Heart right ventricle (tissue), 16 donors: Measurements from ENCODE around the gene NCKIPSD. TPM values are rescaled to one million over a fixed set of nuclear protein-coding genes. Genes with fewer than 3 reads are reported as not detected.
A peak's percentile ranks its signal among the peaks of the same experiment; 100 is the strongest.

Source experiments
- ATAC-seq, 8 donors: fragments of 200-7000 bp; cut with Tn5 transposase; one replicate each; pipeline ENCODE4 v1.9.1; 2020; ENCODE audit warnings: mild to moderate bottlenecking in 8 of 8, moderate library complexity in 8 of 8, moderate number of reproducible peaks in 1 of 8
- DNase-seq, 2 donors: peaks; one replicate each; pipeline ENCODE4 v3.0.0-alpha.2; 2020
- H3K27ac ChIP-seq, 10 donors: fragments of 200-600 bp; sonication (generic) in 2 of 10; one replicate each; pipeline versions ENCODE4 v1.5.0 to v1.8.0; 2020 to 2022; ENCODE audit warnings: mild to moderate bottlenecking in 3 of 10
- H3K27me3 ChIP-seq, 7 donors: fragments of 200-600 bp; one replicate each; pipeline ENCODE4 v1.8.0; 2021 to 2022; ENCODE audit warnings: mild to moderate bottlenecking in 2 of 7
- H3K36me3 ChIP-seq, 9 donors: fragments of 200-600 bp; sonication (generic) in 1 of 9; one replicate each; pipeline versions ENCODE4 v1.5.0 to v1.8.0; 2020 to 2022; ENCODE audit warnings: mild to moderate bottlenecking in 2 of 9
- H3K4me1 ChIP-seq, 9 donors: fragments of 200-600 bp; sonication (generic) in 1 of 9; one replicate each; pipeline versions ENCODE4 v1.5.0 to v1.8.0; 2020 to 2022; ENCODE audit warnings: mild to moderate bottlenecking in 4 of 9
- H3K4me3 ChIP-seq, 10 donors: fragments of 200-600 bp; sonication (generic) in 2 of 10; one replicate each; pipeline versions ENCODE4 v1.5.0 to v1.8.0; 2020 to 2022; ENCODE audit warnings: mild to moderate bottlenecking in 7 of 10, moderate library complexity in 2 of 10
- H3K9me3 ChIP-seq, 11 donors: fragments of 200-600 bp in 10 of 11; sonication (generic) in 2 of 11; one replicate each; pipeline versions ENCODE4 v1.5.0 to v1.8.0; 2013 to 2022; ENCODE audit warnings: mild to moderate bottlenecking in 2 of 11, control low read depth in 1 of 11, moderate library complexity in 1 of 11
- WGBS, 2 donors: extraction: QIAGEN DNeasy Blood & Tissue Kit; methylation state at CpG; one replicate each; pipeline ENCODE4 v1.1.7; 2013; ENCODE audit warnings: inconsistent platforms in 1 of 2; 5-methylcytosine and 5-hydroxymethylcytosine counted together
- intact Hi-C, 10 donors: fragments of 100-400 bp; cut with DNase I; formaldehyde crosslinking; loops; one replicate each; pipeline versions ENCODE4 v1.11.1 to v1.14.2; 2022
- polyA plus RNA-seq, 2 donors: library from polyadenylated mRNA; stranded (reverse); fragments of 200-250 nt; gene quantifications; one replicate each; pipeline ENCODE4 v1.2.3, GENCODE V29; 2013
- total RNA-seq, 10 donors: library from RNA; stranded (reverse); fragmentation: NEBNext Ultra II Directional in 3 of 10; extraction: Animal tissue kit (Norgen Biotek cat#: 25700) in 3 of 10; gene quantifications; one replicate each; pipeline versions ENCODE4 v1.2.1 to v1.2.4, GENCODE V29; 2021 to 2023
- TF ChIP-seq, protein P1 (sequence below), 9 donors: fragments of 200-600 bp; sonication (generic) in 2 of 9; IDR thresholded peaks; one replicate each; pipeline versions ENCODE4 v1.5.0 to v1.8.0; 2021 to 2022; ENCODE audit warnings: antibody characterized with exemption in 9 of 9, mild to moderate bottlenecking in 5 of 9, moderate library complexity in 1 of 9
- donor health status: Arrhythmogenic right ventricular cardiomyopathy.
- donor health status: ischemic (EF 13 %, LVEDD 7.1; RV severe dilation, severe dysfunction).
- donor health status: healthy with polysubstance abuse.
- donor health status: DM: no; HTN: yes; CAD: no.
- donor health status: DM: no; HTN: no; CAD: no.
- donor health status: ischemic (EF 25% LVEDD 6.9; RV normal size, moderate dysfunction).
- donor health status: ischemic (EF 25% LVEDD 5.7; RV mildly dilated, moderate dysfunction).
- donor health status: healthy.
- donor health status: DM: yes; HTN: yes; CAD: no.
- donor health status: Ischemic cardiomyopathy.
- donor health status: ischemic (EF 35%, LVEDD 5.7; RV mildly dilated, moderate dysfunction).
- donor health status: nonischemic (EF 11% LVEDD 7.7; RV severe dilation, severe dysfunction).
- donor health status: DM: yes; HTN: yes; CAD: no.
- donor health status: PGD.
- donor health status: ischemic (EF 29% LVEDD 5.4; RV normal size, mild dysfunction).
- donor health status: nonischemic (EF 23%, LVEDD 6.1; RV moderate dilation, normal function).

Gene NCKIPSD
- total and polyA plus RNA-seq, 12 donors = 9.4 to 21.1 (median 14.6) TPM

GRCh38 chr3:48662753-48663488 lies 22.8 kb downstream of the NCKIPSD start, which contains the start of gene CELSR3:
TSS of gene CELSR3 (minus strand) at chr3:48662886. CDS start at chr3:48662634, 252 bp downstream.
- Histone ChIP-seq H3K4me1 (peaks cover 4 to 32% (median 23%) of the 10 kb centered on the region in 9 donors), H3K9me3 (no peaks in the 10 kb centered on the region), H3K27me3 (peaks cover 0 to 45% (median 14%) of the 10 kb centered on the region in 7 donors), H3K4me3 (peak within 1 kb of the TSS; percentile 28 to 70 (median 58)), H3K27ac (peak within 1 kb of the TSS in 8 of 10 donors; percentile 52 to 90 (median 79)), H3K36me3 (peaks cover 0 to 14% (median 0%) of the 10 kb centered on the region in 9 donors)
- peak in 7 of 8 donors; percentile 9 to 77 (median 66) for ATAC-seq
- TF ChIP-seq, protein P1, sequence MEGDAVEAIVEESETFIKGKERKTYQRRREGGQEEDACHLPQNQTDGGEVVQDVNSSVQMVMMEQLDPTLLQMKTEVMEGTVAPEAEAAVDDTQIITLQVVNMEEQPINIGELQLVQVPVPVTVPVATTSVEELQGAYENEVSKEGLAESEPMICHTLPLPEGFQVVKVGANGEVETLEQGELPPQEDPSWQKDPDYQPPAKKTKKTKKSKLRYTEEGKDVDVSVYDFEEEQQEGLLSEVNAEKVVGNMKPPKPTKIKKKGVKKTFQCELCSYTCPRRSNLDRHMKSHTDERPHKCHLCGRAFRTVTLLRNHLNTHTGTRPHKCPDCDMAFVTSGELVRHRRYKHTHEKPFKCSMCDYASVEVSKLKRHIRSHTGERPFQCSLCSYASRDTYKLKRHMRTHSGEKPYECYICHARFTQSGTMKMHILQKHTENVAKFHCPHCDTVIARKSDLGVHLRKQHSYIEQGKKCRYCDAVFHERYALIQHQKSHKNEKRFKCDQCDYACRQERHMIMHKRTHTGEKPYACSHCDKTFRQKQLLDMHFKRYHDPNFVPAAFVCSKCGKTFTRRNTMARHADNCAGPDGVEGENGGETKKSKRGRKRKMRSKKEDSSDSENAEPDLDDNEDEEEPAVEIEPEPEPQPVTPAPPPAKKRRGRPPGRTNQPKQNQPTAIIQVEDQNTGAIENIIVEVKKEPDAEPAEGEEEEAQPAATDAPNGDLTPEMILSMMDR (IDR thresholded peaks at IDR 0.05) = no peak
- peak; percentile 44 to 71 for DNase-seq
- intact Hi-C loops = no loop called here
- 0 to 1% methylated on average over 51 to 52 of the region's 52 CpGs for WGBS, 2 donors

- WGBS, 2 donors = 1 to 3% methylated on average over 23 to 46 of the region's 46 CpGs
- no peak for ATAC-seq
- no peak for DNase-seq
- H3K36me3 ChIP-seq = peaks cover 0 to 9% (median 0%) of the 10 kb centered on the region in 9 donors
- H3K27ac ChIP-seq = no peak overlapping the region
- TF ChIP-seq, protein P1 (IDR thresholded peaks at IDR 0.05) = no peak
- H3K4me1 ChIP-seq = peaks cover 4 to 33% (median 23%) of the 10 kb centered on the region in 9 donors
- peak overlapping the region in 5 of 10 donors; percentile 43 to 68 (median 64) for H3K4me3 ChIP-seq
- H3K9me3 ChIP-seq = no peaks in the 10 kb centered on the region
- H3K27me3 ChIP-seq = peaks cover 0 to 45% (median 14%) of the 10 kb centered on the region in 7 donors
- intact Hi-C loops = no loop called here
These were observed 23.5 kb downstream of the NCKIPSD start for GRCh38 chr3:48662145-48662752.

- Histone ChIP-seq H3K36me3 (peaks cover 0 to 2% (median 0%) of the 10 kb centered on the region in 9 donors), H3K4me3 (peak overlapping the region in 9 of 10 donors; percentile 11 to 51 (median 43)), H3K27me3 (peaks cover 0 to 45% (median 14%) of the 10 kb centered on the region in 7 donors), H3K27ac (no peak overlapping the region), H3K9me3 (no peaks in the 10 kb centered on the region), H3K4me1 (peaks cover 4 to 39% (median 23%) of the 10 kb centered on the region in 9 donors)
- peak in 4 of 8 donors; percentile 11 to 43 (median 32) for ATAC-seq
- TF ChIP-seq, protein P1 (IDR thresholded peaks at IDR 0.05) = no peak
- 1 to 3% methylated on average over 60 to 67 of the region's 67 CpGs for WGBS, 2 donors
- intact Hi-C loops = no loop called here
- peak; percentile 46 to 72 for DNase-seq
These were observed 24.1 kb downstream of the NCKIPSD start for GRCh38 chr3:48661501-48662144.

DNA sequence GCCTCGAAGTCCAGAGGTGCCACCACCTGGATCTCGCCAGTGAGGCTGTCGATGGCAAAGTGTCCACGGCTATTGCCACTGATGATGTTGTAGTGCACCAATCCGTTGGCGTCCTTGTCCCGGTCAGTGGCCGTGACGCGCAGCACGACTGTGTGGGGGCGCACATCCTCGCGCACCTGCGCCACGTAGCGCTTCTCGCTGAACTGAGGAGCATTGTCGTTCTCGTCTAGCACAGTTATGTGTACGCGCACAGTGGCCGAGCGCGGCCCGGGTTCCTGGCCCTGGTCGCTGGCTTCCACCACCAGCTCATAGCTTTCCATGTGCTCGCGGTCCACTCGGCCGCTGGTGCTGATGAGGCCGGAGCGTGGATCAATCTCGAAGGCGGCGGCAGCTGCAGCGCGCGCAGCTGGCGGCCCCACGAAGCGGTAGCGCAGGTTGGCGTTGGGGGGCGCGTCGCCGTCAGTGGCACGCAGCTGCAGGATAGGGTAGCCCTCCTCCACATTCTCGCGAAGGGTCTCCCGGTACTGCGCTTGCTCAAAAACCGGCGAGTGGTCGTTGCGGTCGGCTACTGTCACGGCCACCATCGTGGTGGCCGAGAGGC lies 24.8 kb downstream of the NCKIPSD start:
- intact Hi-C loops = no loop called here
- Histone ChIP-seq H3K4me1 (peaks cover 4 to 45% (median 23%) of the 10 kb centered on the region in 9 donors), H3K4me3 (peak overlapping the region in 9 of 10 donors; percentile 11 to 51 (median 43)), H3K27ac (no peak overlapping the region), H3K27me3 (peaks cover 0 to 45% (median 14%) of the 10 kb centered on the region in 7 donors), H3K9me3 (no peaks in the 10 kb centered on the region), H3K36me3 (no peaks in the 10 kb centered on the region)
- no peak for ATAC-seq
- DNase-seq = no peak
- WGBS, 2 donors = 54 to 61% methylated on average over 61 of the region's 61 CpGs
- TF ChIP-seq, protein P1 (IDR thresholded peaks at IDR 0.05) = no peak
